HL-60/S4 treated with retinoic acid at 250 ng/mL for 4 days and 3 days (cell line): ENCODE measurements around the gene IGF1R.

ENCODE experiments used
- in situ Hi-C: fragments of 300-500 bp; cut with MboI; formaldehyde crosslinking; loops from 2 replicates; pipeline ENCODE4 v1.7.0; 2022; ENCODE audit warnings: low sequenced_read_pairs

Gene IGF1R

DNA sequence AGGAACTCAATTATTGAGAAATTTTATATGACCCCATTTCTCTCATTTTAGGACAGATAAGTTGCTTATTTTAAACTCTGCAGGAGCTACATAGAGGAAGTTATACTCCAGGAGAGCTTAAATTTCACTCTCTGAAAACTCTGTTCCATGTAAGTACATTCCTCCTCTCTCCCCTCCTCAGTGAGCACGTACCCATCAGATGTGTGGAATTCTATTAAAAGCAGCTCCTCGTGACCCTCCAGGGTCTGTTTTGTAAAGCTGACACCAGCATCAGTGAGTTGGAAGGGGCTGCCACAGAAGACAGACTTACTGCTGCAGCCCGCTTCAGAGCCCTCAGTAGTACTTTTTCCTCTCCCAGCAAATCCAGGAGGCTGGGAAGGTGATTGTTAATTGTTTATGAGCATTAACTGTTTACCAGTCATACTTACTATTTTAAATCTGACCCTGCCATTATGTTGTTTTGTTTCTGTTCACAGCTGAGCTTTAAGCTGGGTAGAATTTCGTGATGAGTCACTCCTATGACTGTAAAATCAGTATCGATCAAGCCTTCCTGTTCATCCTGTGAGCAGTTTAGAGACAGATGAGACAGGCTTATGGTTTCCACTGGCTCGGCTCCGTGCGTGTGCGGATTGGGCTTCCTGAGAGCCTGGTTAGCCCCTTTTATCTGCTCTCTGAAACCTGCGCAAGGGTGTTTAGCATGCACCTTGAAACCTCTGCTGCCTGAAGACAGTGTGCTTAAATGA lies 20.4 kb downstream of the IGF1R start:
- in situ Hi-C loops, result no loop called here

DNA sequence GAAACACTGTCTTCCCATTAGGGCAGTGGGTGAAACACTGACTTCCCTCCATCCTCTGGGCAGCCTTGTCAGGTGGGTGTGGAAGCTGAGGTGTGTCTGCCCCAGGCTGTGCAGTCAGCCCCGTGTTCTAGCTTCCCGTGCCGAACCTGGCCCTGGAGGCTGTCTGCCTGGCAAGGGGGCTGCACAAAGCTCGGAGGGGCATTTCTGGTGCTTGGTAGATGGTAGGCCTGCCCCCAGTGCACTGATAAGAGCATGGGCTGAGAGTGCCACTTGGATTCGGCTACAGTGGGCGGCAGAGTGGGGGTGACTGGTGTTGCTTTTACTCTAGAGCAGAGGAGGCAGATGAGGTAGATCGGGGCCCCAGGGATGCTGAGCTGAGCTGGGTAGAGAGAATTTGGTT lies 21.3 kb downstream of the IGF1R start:
- in situ Hi-C loops, result no loop called here

DNA sequence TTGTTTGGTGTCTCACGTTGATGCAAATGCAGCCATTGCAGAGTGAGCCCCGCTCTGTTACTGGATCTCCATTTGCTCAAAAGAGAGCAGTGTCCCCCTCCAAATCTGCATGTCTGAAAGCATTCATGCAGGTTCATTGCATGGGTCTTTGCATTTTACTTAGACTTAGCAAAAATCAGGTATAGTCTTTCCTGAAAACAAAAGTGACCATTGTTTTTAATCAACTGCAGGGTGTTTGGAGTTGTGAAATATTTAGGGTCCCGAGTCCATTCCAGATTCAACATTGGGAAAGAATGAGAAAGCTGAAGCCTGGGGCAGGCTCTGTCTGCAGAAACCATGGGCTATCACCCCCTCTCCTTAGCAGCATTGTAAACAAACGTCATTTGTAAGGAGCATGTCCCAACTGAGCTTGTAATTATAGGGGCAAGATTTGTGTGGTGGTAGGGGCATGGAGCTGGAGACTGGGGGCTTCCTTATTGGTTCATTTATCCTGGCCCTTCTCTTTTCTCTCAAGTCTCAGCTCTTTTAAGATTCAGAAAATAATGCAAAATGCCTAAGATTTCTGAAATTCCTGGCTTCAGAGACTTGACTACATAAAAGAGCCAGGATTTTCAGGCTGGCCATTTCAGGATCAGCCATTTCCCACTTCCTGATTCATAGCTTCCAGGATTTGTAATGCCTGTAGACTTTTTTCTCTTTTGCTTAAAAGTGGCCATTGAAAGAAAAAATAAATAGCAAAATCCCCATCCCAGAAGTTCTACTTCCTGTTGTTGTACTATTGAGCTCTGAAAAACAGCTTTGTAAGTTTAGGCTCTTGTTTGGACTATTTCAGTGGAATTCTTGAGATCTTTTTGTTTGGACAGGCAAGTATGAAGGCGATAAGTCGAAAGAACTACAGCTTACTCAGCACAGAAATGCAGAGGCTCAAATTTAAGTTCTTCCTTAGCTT lies 23.0 kb downstream of the IGF1R start:
- in situ Hi-C loops, result no loop called here

DNA sequence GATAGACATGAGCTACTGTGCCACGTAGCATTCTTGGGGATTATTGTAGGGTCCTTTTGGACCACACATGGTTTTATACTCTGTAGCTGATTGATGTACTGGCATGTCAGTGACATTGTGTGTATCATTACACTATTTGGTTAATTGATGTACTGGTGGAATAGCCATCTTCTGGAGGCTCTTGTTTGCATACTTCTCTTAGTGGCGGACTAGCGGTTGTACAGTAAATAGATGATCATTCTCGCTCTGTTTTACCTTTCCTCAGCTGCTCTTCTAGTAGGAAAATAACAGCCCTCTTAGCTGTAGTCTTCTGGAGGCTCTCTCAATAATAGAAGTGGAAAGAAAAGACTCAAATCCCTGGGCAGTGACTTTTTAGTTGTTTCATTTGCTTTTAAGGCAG lies 24.8 kb downstream of the IGF1R start:
- in situ Hi-C loops, result no loop called here

DNA sequence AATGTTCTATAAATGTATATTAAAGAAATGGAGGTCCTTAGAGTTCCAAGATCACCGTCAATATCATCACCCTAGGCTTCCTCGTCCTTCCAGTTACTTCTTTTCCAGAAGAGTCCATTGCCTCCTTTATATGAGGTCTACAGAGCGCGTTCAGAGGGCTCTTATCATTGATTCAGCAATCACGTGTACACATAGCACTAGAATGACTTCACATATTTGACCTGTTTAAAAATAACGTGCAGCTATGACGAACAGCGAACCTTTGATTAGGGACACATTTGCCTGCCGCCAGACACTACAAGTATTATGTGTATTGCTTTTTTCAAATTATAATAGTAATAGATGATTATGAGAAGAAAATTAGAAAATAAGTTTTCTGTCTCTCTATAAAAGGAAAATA lies 26.0 kb downstream of the IGF1R start:
- in situ Hi-C loops, result no loop called here

DNA sequence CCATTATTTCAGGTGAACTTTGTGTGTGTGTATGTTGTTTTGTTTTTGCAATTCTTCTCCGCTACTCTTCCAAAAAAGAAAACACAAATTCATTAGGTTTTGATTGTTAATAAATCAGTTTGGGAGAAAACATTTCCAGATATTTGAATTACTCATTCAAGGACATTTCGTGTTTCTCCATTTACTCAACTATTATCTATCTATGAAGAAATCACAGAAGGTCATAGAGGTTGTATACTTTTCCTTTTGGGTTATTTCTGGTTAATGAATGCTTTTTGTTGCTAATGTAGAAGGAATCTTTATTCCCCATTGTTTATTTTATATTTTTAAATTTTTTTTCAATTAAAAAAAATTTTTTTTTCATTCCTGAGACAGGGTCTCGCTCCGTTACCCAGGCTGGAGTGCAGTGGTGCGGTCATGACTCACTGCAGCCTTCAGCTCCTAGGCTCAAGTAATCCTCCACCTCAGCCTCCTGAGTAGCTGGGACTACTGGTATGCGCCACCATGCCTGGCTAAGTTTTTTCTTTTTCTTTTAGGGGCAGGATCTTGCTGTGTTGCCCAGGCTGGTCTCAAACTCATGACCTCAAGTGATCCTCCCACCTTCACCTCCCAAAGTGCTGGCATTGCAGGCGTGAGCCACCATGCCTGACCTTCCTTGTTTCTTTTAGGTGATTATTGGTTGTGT lies 28.4 kb downstream of the IGF1R start:
- in situ Hi-C loops, result no loop called here

DNA sequence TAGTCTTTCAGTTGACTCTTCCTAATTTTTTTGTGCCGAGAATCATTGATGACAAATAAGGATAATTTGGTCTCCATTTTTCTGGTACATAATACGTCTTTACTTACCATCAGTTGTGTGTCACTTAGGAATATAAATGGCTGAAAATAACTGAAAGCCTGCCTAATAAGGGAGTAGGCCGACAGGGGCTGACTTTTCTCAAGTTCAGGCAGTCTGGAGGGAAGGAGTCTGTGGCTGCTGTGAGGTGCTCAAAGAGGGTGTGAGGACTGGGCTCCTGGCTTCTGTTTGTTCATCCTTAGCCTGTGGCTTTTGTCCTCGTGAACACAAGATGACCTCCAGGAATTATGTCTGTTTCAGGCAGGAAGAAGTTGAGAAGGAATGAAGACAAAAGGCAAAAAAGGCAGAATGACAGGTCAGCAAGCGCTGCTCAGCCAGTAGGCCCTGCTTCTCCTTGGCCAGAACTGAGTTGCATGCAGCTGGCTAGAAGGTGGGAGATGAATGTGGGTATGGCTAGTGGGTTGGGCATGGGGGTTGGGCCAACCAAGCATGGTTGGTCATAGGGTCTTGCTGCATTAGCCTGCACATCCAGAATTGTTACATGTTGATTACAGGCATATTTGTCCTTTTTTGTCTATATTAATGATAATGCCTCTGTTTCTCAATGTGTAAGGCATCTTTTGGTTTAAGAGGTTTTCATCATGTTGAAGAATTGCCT lies 29.2 kb downstream of the IGF1R start:
- in situ Hi-C loops, result no loop called here

DNA sequence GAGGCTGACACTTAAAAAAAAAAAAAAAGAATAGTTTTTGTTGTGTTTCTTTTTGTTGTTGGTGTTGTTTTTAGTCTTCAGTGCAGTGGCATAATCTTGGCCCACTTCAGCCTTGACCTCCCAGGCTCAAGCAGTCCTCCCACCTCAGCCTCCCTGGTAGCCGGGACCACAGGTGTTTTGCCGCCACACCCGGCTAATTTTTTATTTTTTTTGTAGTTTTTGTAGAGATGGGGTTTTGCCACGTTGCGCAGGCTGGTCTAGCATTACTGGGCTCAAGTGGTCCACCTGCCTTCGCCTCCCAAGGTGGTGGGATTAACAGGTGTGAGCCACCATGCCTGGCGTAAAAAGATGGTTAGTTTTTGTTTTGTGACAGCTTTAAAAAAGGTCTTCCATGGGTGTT lies 30.1 kb downstream of the IGF1R start:
- in situ Hi-C loops, result no loop called here

DNA sequence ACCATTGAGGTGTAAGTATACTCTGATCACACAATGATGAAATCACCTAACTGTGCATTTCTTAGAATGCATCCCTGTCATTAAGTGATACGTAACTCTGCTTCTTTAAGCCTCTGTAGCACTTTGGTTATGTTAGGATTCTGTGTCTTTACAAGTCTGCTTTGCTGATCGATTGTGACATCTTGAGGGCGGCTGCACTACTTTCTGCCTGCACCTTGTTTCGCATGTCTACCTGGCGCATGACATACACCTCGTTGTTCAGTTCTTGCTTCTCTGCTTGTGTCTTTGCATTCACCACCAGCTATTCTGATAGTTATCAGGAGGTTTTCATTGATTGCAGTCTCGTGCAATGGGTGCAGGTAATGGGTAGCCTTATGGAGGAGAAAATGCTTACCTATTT lies 32.7 kb downstream of the IGF1R start:
- in situ Hi-C loops, result no loop called here

DNA sequence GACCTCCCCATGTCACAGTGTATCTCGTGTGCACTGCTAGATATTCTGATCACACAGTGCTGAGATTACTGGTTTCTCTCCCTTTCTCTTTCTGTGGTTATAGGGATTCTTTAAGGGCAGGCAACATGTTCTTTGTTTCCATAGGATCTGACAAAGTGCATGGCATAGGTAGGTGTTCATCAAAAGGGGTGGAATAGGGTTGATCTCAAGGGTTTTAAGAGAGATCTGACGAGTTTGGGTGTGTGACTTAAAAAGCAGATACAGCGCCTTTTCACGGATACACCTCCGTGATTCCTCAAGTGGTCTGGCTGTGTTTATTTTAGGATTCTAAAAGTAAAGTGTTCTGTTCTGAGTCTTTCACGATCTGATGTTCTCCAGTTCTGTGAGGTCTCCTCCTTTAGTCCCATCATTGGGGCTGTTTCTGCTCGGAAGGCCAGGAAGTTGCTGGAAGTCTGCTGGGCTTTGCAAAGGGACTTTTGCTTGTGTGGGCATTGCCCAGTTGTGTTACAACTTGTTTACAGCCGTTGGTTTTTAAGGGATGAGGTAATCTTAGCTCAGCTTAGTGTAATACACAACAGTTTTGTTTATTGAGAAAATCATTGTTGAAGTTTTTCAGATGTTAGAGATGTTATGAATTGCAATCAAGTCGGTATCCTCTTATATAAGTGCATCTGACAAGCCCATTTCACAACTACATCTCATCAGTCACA lies 34.8 kb downstream of the IGF1R start:
- in situ Hi-C loops, result no loop called here

DNA sequence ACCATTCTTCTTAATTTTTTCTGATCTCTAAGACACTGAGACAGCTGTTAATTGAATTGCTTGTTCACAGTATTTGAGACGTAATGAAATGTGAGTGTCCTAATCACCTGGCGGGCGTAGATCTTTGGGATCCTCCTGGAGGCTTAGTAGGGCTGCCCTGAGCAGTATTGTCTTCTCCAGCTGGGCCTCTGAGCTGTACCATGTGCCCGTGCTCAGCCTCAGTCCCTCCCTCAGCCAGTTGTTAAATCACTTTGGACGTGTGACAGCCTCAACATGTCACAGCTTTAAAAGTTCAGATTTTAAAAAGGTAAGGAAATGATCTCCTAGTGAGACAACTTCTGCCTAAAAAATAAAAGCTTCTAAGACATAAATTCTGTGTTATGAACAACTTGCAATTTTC lies 35.5 kb downstream of the IGF1R start:
- in situ Hi-C loops, result no loop called here

DNA sequence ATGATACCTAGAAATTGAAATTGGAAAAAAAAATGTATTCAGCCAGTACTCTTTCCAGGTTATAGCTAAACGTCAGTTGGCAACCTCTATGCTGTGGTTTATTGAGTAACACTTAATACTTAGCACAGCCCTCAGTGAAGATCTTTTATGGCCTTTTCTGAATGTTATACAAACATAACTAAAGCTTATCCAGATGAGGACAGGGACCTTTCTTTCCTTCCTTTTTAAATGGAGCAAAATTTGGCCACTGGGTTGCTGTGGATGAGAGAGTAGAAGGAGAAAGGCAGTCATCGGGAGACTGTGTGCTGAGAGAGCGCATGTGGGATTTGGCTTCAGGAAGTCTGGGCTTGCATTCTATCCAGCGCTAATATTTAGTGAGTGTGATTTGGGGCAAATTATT lies 36.1 kb downstream of the IGF1R start:
- in situ Hi-C loops, result no loop called here

DNA sequence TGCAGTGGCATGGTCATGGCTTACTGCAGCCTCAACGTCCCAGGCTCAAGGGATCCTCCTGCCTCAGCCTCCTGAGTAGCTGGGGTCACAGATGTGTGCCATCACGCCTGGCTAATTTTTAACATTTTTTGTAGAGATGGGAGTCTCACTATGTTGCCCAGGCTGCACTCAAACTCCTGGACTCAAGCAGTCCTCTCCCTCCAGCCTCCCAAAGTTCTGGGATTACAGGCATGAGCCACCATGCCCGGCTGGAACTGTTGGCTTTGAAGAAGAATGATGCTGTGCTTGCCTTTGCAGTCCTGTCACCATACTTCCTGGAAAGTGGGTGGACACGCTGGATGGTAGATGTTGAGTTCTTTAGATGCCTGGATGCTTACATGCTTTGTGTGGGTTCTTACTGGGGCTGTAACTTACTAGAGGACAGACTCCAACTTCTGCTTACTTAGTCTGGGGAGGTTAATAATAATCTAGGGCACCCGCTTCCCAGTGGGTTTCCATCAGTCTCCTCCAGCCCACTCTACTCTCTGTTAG lies 36.7 kb downstream of the IGF1R start:
- in situ Hi-C loops, result no loop called here

DNA sequence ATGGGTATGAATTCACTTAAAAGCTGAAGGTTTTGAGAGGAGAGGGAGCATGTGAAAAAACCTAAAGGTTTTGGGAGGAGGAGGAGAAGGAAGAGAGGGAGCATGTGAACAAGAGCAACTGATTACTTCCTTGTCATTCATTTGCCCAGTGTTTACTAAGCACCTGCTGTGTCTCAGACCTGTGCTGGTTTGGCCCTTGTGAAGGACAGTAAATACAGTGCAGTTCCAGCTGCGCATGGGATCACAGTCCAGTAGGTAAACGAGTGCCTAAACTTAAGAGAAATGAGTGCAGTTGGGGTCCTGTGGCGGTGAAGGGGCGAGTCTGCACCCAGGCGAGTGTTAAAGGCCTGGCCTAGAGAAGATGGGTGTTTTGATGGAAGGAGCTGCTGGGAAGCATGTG lies 38.6 kb downstream of the IGF1R start:
- in situ Hi-C loops, result no loop called here

DNA sequence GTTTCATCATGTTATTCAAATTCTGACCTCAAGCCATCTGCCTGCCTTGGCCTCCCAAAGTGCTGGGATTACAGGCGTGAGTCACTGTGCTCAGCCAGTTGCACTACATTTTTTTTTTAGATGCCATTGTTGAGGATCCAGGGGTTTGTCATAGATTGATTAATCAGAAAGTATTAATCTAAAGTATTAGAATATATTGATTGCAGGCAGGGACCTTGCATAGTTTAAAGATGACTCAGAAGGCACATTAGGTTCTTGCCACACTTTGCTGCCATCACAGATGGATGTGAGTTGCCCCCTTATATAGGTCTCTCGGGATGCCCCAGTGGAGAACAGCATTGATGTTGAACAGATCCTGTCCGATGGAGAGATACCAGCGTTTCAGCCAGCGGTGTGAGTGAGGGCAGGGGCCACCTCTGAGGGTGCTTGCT lies 41.1 kb downstream of the IGF1R start:
- in situ Hi-C loops, result no loop called here

DNA sequence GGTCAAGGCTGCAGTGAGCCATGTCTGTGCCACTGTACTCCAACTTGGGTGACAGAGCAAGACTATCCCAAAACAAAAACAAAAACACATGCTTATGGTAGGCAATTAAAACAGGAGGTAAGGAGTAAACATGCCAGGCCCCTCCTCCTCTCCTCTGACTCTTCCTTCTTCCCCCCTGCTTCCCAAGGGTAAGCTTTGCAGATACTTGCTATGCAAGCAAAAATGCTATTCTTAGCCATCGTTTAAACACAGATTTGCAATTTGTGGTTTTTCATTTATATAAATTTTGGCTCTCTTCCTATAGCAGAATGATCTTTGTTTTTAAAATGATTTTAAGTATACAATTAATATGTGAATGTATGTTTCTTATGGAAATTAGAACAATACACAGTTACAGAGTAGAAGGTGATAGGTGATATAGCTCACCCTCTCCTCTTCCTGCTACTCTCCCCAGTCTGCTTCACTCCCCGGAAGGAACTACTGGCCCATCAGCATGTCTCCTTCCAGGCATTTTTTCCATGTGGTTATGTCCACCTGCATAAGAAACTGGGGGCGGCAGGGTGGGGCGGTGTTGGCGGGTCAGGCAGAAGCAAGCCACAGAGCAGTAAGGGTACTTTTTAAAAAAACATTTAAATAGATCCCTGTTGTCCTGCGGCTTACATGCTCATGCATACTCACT lies 42.1 kb downstream of the IGF1R start:
- in situ Hi-C loops, result no loop called here

DNA sequence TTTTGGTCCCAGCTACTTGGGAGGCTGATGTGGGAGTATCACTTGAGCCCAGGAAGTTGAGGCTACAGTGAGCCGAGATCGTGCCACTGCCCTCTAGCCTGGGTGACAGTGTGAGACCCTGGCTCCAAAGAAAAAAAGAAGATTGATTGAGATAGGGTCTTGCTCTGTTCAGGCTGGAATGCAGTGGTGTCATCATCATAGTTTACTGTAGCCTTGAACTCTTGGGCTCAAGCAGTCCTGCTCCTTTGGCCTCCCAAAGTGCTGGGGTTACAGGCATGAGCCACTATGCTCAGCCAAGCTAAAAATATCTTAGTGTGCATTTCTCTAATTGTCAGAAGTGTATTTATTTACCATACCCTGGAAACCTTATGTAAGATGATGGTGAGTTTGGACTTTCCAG lies 43.9 kb downstream of the IGF1R start:
- in situ Hi-C loops, result no loop called here

DNA sequence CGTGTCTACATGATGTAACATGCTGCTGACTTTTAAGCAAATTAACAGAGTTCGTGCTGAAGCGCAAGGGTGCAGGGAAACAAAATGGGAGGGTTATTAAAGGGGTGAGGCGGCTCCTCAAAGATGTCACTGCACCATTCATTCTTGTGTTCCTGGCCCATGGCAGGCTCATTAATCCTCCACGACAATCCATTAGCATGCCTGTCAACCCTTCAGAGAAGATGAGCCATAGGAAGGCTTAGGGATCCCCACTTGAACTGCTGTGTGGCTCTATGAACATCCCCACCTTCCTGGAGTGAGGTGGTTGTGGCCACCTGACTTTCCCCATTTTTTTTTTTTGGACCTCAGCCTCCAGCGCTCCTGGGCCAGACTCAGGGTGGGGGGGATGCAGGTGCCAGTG lies 45.8 kb downstream of the IGF1R start:
- in situ Hi-C loops, result no loop called here

DNA sequence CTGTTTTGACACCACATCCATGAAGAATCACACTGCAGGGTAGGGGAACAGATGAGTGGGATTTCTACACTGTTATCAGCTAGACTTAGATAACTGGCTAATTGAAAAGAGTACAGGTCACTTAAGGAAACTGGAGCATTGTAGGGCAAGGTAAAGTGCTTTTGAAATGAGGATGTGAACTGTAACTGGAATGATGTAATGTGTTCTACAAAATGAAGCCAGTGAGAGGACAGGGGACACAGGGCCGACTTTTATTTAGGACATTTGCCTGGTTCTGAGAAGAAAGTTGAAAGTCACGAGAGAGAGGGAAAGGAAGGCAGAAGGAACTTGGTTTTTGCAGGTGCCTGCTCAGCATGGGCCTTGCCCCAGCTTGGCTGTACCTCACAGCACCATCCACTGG lies 50.5 kb downstream of the IGF1R start:
- in situ Hi-C loops, result no loop called here
